Vagina (tissue), 2 donors: ENCODE data around the gene MRPS27.

Source experiments
- POLR2A ChIP-seq, 2 donors: fragments of 450-650 bp; IDR thresholded peaks; one replicate each; pipeline ENCODE4 v1.6.1; 2017; ENCODE audit warnings: antibody characterized with exemption in 2 of 2, mild to moderate bottlenecking in 2 of 2, moderate library complexity in 2 of 2
- POLR2AphosphoS5 ChIP-seq, 2 donors: sonication (generic); formaldehyde crosslinking; IDR thresholded peaks; one replicate each; pipeline ENCODE4 v1.9.0; 2017; ENCODE audit warnings: antibody characterized with exemption in 2 of 2, mild to moderate bottlenecking in 2 of 2, low read depth in 1 of 2; ENCODE audit not compliant: insufficient read depth in 1 of 2
- TF ChIP-seq, protein P1 (sequence below), 3 experiments: fragments of 450-650 bp in 2 of 3; fragments of 200-600 bp in 1 of 3; sonication (generic) in 1 of 3; IDR thresholded peaks; one replicate each; pipeline ENCODE4 v1.5.1; 2017 to 2019; ENCODE audit warnings: antibody characterized with exemption in 3 of 3, mild to moderate bottlenecking in 2 of 3, moderate library complexity in 2 of 3

GRCh38 chr5:72324189-72324825 is 4.3 kb upstream of the MRPS27 start:
- TF ChIP-seq, protein P1, sequence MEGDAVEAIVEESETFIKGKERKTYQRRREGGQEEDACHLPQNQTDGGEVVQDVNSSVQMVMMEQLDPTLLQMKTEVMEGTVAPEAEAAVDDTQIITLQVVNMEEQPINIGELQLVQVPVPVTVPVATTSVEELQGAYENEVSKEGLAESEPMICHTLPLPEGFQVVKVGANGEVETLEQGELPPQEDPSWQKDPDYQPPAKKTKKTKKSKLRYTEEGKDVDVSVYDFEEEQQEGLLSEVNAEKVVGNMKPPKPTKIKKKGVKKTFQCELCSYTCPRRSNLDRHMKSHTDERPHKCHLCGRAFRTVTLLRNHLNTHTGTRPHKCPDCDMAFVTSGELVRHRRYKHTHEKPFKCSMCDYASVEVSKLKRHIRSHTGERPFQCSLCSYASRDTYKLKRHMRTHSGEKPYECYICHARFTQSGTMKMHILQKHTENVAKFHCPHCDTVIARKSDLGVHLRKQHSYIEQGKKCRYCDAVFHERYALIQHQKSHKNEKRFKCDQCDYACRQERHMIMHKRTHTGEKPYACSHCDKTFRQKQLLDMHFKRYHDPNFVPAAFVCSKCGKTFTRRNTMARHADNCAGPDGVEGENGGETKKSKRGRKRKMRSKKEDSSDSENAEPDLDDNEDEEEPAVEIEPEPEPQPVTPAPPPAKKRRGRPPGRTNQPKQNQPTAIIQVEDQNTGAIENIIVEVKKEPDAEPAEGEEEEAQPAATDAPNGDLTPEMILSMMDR (IDR thresholded peaks at IDR 0.05), result no peak
- no peak for TF ChIP-seq POLR2A (IDR thresholded peaks at IDR 0.05)
- TF ChIP-seq POLR2AphosphoS5 (IDR thresholded peaks at IDR 0.05; ENCODE audit: insufficient read depth in 1 of 2, low read depth in 1 of 2), result no peak
